Activated naive CD4-positive, alpha-beta T cell treated with anti-CD3 and anti-CD28 coated beads, Interleukin-2, amount 10 ng/mL, durations not matched to agents 7 days and 5 days (primary cell): ENCODE results near the gene SDK1.

Experiments
- CTCF ChIA-PET: fragments of 350-600 bp; sonication (Branson Sonifier 250); formaldehyde crosslinking; loops from one replicate; lab custom pipeline; 2021; ENCODE audit warnings: antibody characterized with exemption; lab: Charles Lee
- DNase-seq: peaks from one replicate; pipeline ENCODE4 v3.0.0-alpha.2; 2020
- H3K27ac Mint-ChIP-seq: one replicate; pipeline ENCODE4 v1.8.0; 2021; ENCODE audit warnings: mild to moderate bottlenecking, moderate library complexity, mixed read lengths
- H3K27me3 Mint-ChIP-seq: one replicate; pipeline ENCODE4 v1.8.0; 2021; ENCODE audit warnings: mild to moderate bottlenecking, mixed read lengths
- H3K36me3 Mint-ChIP-seq: one replicate; pipeline ENCODE4 v1.8.0; 2021; ENCODE audit warnings: mixed read lengths
- H3K4me1 Mint-ChIP-seq: one replicate; pipeline ENCODE4 v1.8.0; 2021; ENCODE audit warnings: mixed read lengths
- H3K4me3 Mint-ChIP-seq: one replicate; pipeline ENCODE4 v1.8.0; 2021; ENCODE audit warnings: mild to moderate bottlenecking, moderate library complexity, mixed read lengths
- H3K9me3 Mint-ChIP-seq: one replicate; pipeline ENCODE4 v1.8.0; 2021; ENCODE audit warnings: mixed read lengths

The SDK1 gene

DNA sequence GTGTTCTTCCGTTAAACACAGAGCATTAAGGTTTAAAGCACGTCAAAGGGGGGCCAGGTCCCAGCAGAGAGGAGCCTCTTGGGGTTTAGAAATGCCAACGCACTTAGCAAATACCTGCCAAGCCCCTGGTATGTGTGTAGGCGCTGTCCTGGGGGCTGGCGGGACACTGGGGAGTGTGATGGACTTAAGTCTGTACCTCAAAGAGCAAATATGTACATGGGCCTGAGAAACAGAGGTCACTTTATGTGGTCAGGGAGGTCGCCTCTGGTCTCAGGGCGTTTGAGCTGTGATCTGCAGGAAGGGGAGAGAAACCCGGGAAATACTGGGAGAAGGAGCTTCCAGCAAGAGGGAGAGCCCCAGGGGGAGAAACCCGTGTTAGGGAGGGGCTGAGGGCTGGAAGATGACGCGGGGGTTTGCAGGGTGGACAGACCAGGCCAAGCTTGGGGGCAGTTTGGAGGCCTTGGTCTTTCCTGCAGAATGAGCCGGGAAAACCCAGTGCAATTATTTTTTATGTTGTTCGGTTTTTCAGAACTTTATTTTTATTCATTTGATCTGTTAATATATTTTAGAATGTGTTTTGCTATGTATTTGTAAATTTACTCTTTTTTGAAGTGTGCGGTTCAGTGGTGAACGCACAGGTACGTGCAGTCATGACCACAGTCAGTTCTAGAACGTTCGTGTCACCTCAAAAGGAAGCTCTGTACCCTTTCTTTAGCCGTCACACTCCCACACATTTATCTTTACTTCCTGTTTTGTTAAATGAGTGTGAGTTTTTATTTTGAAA lies 939.7 kb downstream of the SDK1 start:
- Mint-ChIP-seq H3K27ac (no peak overlapping the region), H3K36me3 (no peaks in the 10 kb centered on the region), H3K4me1 (peaks cover 3% of the 10 kb centered on the region), H3K9me3 (peaks cover 3% of the 10 kb centered on the region), H3K4me3 (no peak overlapping the region), H3K27me3 (peaks cover 4% of the 10 kb centered on the region)
- CTCF ChIA-PET, result no interaction called here
- DNase-seq, result no peak

DNA sequence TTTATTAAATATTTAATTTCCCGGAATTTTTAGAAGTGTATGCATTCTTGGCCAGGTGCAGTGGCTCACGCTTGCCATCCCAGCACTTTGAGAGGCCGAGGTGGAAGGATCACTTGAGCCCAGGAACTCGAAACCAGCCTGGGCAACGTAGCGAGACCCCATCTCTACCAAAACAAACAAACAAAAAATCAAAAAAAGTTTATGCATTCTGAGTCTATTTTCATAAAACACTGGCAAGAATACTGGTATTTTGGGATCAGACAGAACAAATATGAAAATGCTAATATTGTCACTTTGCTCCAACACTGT lies 940.2 kb downstream of the SDK1 start:
- H3K4me1 Mint-ChIP-seq, result peaks cover 3% of the 10 kb centered on the region
- CTCF ChIA-PET, result no interaction called here

DNA sequence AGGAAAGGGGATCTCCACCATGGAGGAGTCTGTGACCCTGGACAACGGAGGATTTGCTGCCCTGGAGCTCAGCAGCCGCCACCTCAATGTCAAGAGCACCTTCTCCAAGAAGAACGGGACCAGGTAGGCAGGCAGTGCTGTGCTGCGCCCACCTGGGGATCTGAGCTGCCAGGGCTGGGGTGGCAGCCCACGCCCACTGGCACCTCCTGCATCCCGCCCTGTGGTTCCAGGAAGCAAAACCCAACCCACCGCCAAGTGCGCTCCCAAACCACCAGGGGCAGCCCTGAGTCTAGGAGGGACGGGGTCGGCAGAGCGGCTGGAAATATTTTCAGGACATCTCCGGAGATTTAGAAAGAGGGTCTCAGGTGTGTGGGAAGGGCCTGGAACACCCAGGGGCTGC lies 940.7 kb downstream of the SDK1 start:
- H3K4me1 Mint-ChIP-seq, result peaks cover 3% of the 10 kb centered on the region
- CTCF ChIA-PET, result no interaction called here

More for the DNA sequence above, 940.2 kb downstream of the SDK1 start:
- Mint-ChIP-seq H3K27ac (no peak overlapping the region), H3K36me3 (no peaks in the 10 kb centered on the region), H3K9me3 (peaks cover 3% of the 10 kb centered on the region), H3K4me3 (no peak overlapping the region), H3K27me3 (peaks cover 4% of the 10 kb centered on the region)
- DNase-seq, result no peak

GRCh38 chr7:4242706-4243105 lies 941.7 kb downstream of the SDK1 start:
- DNase-seq, result no peak
- Mint-ChIP-seq H3K27ac (no peak overlapping the region), H3K4me3 (no peak overlapping the region), H3K9me3 (peaks cover 3% of the 10 kb centered on the region), H3K4me1 (peaks cover 3% of the 10 kb centered on the region), H3K27me3 (peaks cover 4% of the 10 kb centered on the region), H3K36me3 (no peaks in the 10 kb centered on the region)
- CTCF ChIA-PET, result no interaction called here

More for the DNA sequence above, 940.7 kb downstream of the SDK1 start:
- peaks cover 3% of the 10 kb centered on the region for H3K9me3 Mint-ChIP-seq
- H3K4me3 Mint-ChIP-seq, result no peak overlapping the region
- H3K36me3 Mint-ChIP-seq, result no peaks in the 10 kb centered on the region
- no peak for DNase-seq
- peaks cover 4% of the 10 kb centered on the region for H3K27me3 Mint-ChIP-seq
- no peak overlapping the region for H3K27ac Mint-ChIP-seq

DNA sequence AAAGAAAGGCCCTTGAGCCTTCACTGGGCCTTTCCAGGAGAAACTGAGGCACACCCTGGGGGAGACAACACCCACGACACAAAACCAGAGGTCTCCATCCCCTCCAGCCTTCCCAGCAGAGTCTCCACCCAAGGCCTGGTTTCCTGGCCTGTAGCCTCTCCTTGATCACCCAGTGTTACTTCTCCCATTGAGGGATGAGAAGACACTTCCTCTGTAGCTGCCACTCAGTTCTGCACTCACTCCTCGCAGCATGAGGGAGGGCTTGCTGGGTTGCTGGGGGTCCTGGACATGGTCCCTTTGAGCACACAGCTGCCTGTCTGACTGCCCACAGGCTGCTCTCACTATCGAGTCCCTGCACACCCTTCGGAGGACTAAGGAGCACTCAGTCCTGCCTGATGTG lies 943.0 kb downstream of the SDK1 start:
- CTCF ChIA-PET, result no interaction called here
- no peak overlapping the region for H3K27ac Mint-ChIP-seq
- H3K4me3 Mint-ChIP-seq, result no peak overlapping the region
- no peaks in the 10 kb centered on the region for H3K36me3 Mint-ChIP-seq
- peaks cover 14% of the 10 kb centered on the region for H3K9me3 Mint-ChIP-seq
- DNase-seq, result no peak
- peaks cover 4% of the 10 kb centered on the region for H3K27me3 Mint-ChIP-seq
- peaks cover 3% of the 10 kb centered on the region for H3K4me1 Mint-ChIP-seq

DNA sequence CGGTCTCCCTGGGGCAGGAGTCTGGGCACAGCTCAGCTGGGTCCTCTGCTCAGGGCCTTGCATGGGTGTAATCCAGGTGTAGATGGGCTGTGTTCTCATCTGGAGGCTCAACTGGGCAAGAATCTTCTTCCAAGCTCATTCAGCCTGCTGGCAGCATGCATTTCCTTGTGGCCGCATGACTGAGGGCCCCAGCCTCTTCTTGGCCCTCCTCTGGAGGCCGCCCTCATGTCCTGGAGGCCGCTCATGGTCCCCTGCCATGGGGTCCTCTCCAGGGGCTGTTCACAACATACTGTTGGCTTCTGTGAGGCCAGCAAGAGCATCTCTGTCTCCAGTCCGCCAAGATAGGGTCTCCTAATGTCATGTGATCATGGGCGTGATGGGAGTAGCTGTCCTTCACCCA lies 943.6 kb downstream of the SDK1 start:
- Mint-ChIP-seq H3K27ac (no peak overlapping the region), H3K9me3 (peaks cover 14% of the 10 kb centered on the region), H3K36me3 (no peaks in the 10 kb centered on the region), H3K4me3 (no peak overlapping the region), H3K27me3 (peaks cover 4% of the 10 kb centered on the region), H3K4me1 (peaks cover 3% of the 10 kb centered on the region)
- CTCF ChIA-PET, result no interaction called here
- no peak for DNase-seq

- CTCF ChIA-PET, result no interaction called here
- Mint-ChIP-seq H3K36me3 (no peaks in the 10 kb centered on the region), H3K9me3 (peaks cover 19% of the 10 kb centered on the region), H3K4me1 (peaks cover 3% of the 10 kb centered on the region), H3K27me3 (peaks cover 4% of the 10 kb centered on the region), H3K27ac (no peak overlapping the region), H3K4me3 (no peak overlapping the region)
- no peak for DNase-seq
These were observed 944.2 kb downstream of the SDK1 start for GRCh38 chr7:4245135-4245865.

GRCh38 chr7:4245866-4246470 lies 944.9 kb downstream of the SDK1 start:
- no peaks in the 10 kb centered on the region for H3K36me3 Mint-ChIP-seq
- peaks cover 4% of the 10 kb centered on the region for H3K27me3 Mint-ChIP-seq
- H3K4me1 Mint-ChIP-seq, result no peaks in the 10 kb centered on the region
- H3K9me3 Mint-ChIP-seq, result peaks cover 20% of the 10 kb centered on the region
- H3K27ac Mint-ChIP-seq, result no peak overlapping the region
- no peak overlapping the region for H3K4me3 Mint-ChIP-seq
- no peak for DNase-seq
- CTCF ChIA-PET, result no interaction called here

- peaks cover 25% of the 10 kb centered on the region for H3K9me3 Mint-ChIP-seq
- CTCF ChIA-PET, result no interaction called here
- DNase-seq, result no peak
- no peak overlapping the region for H3K27ac Mint-ChIP-seq
- H3K4me1 Mint-ChIP-seq, result no peaks in the 10 kb centered on the region
- no peaks in the 10 kb centered on the region for H3K36me3 Mint-ChIP-seq
- H3K27me3 Mint-ChIP-seq, result peaks cover 3% of the 10 kb centered on the region
- no peak overlapping the region for H3K4me3 Mint-ChIP-seq
These were observed 945.5 kb downstream of the SDK1 start for GRCh38 chr7:4246536-4246935.

- Mint-ChIP-seq H3K27me3 (no peaks in the 10 kb centered on the region), H3K4me1 (no peaks in the 10 kb centered on the region), H3K9me3 (peaks cover 29% of the 10 kb centered on the region), H3K36me3 (no peaks in the 10 kb centered on the region), H3K27ac (no peak overlapping the region), H3K4me3 (no peak overlapping the region)
- no peak for DNase-seq
- CTCF ChIA-PET, result no interaction called here
These were observed 946.2 kb downstream of the SDK1 start for GRCh38 chr7:4247106-4247876.

GRCh38 chr7:4248295-4248694 lies 947.2 kb downstream of the SDK1 start:
- no peak overlapping the region for H3K27ac Mint-ChIP-seq
- no peaks in the 10 kb centered on the region for H3K4me1 Mint-ChIP-seq
- CTCF ChIA-PET, result no interaction called here
- H3K9me3 Mint-ChIP-seq, result peaks cover 29% of the 10 kb centered on the region
- no peaks in the 10 kb centered on the region for H3K27me3 Mint-ChIP-seq
- H3K4me3 Mint-ChIP-seq, result no peak overlapping the region
- DNase-seq, result no peak
- H3K36me3 Mint-ChIP-seq, result no peaks in the 10 kb centered on the region

- Mint-ChIP-seq H3K27me3 (no peaks in the 10 kb centered on the region), H3K9me3 (peaks cover 29% of the 10 kb centered on the region), H3K36me3 (no peaks in the 10 kb centered on the region), H3K4me3 (no peak overlapping the region), H3K27ac (no peak overlapping the region), H3K4me1 (no peaks in the 10 kb centered on the region)
- no peak for DNase-seq
- CTCF ChIA-PET, result no interaction called here
These were observed 948.2 kb downstream of the SDK1 start for GRCh38 chr7:4249241-4249640.

- H3K27ac Mint-ChIP-seq, result no peak overlapping the region
- H3K4me1 Mint-ChIP-seq, result no peaks in the 10 kb centered on the region
- no peaks in the 10 kb centered on the region for H3K27me3 Mint-ChIP-seq
- CTCF ChIA-PET, result no interaction called here
- no peak overlapping the region for H3K4me3 Mint-ChIP-seq
- DNase-seq, result no peak
- no peaks in the 10 kb centered on the region for H3K36me3 Mint-ChIP-seq
- H3K9me3 Mint-ChIP-seq, result peaks cover 18% of the 10 kb centered on the region
These were observed 954.3 kb downstream of the SDK1 start for GRCh38 chr7:4255336-4255735.

GRCh38 chr7:4256286-4256685 lies 955.2 kb downstream of the SDK1 start:
- no peaks in the 10 kb centered on the region for H3K4me1 Mint-ChIP-seq
- no peaks in the 10 kb centered on the region for H3K27me3 Mint-ChIP-seq
- H3K27ac Mint-ChIP-seq, result no peak overlapping the region
- CTCF ChIA-PET, result no interaction called here
- DNase-seq, result no peak
- H3K9me3 Mint-ChIP-seq, result peaks cover 13% of the 10 kb centered on the region
- H3K4me3 Mint-ChIP-seq, result no peak overlapping the region
- H3K36me3 Mint-ChIP-seq, result no peaks in the 10 kb centered on the region
